ENCODE measurements around the gene GJB3.

DNA sequence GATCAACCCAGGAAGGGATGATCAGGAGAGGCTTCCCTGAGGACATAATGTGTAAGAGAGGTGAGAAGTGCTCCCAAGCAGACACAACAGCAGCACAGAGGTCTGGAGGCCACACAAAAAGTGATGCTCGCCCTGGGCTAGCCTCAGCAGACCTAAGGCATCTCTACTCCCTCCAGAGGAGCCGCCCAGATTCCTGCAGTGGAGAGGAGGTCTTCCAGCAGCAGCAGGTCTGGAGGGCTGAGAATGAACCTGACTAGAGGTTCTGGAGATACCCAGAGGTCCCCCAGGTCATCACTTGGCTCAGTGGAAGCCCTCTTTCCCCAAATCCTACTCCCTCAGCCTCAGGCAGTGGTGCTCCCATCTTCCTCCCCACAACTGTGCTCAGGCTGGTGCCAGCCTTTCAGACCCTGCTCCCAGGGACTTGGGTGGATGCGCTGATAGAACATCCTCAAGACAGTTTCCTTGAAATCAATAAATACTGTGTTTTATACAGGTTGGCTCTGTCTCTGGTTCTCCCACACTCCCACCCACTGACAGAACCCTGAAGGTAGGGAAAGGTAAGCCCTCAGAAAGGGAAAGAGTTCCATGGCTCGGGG is 5.0 kb downstream of the GJB3 start:
- TF ChIP-seq EZH2 (IDR thresholded peaks at IDR 0.05; ENCODE audit: borderline replicate concordance, insufficient read depth, low read depth, low read length, poor library complexity, severe bottlenecking) = no peak
- TF ChIP-seq, protein P1, sequence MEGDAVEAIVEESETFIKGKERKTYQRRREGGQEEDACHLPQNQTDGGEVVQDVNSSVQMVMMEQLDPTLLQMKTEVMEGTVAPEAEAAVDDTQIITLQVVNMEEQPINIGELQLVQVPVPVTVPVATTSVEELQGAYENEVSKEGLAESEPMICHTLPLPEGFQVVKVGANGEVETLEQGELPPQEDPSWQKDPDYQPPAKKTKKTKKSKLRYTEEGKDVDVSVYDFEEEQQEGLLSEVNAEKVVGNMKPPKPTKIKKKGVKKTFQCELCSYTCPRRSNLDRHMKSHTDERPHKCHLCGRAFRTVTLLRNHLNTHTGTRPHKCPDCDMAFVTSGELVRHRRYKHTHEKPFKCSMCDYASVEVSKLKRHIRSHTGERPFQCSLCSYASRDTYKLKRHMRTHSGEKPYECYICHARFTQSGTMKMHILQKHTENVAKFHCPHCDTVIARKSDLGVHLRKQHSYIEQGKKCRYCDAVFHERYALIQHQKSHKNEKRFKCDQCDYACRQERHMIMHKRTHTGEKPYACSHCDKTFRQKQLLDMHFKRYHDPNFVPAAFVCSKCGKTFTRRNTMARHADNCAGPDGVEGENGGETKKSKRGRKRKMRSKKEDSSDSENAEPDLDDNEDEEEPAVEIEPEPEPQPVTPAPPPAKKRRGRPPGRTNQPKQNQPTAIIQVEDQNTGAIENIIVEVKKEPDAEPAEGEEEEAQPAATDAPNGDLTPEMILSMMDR (IDR thresholded peaks at IDR 0.05) = no peak
